ENCODE data around the gene CHAD.

GRCh38 chr17:50499721-50500120 lies 31.0 kb upstream of the CHAD start:
- TF ChIP-seq MAX (IDR thresholded peaks at IDR 0.05): no peak
- no peak for TF ChIP-seq TEAD4 (IDR thresholded peaks at IDR 0.05)
- TF ChIP-seq EP300 (IDR thresholded peaks at IDR 0.05; ENCODE audit: borderline replicate concordance): no peak
- no peak for TF ChIP-seq CREB1 (IDR thresholded peaks at IDR 0.05; ENCODE audit: low read depth)
